Urothelium cell line (cell line): ENCODE results near the gene BCL7B.
"Not testable (repeated sequence)": the region's sequence is repeated elsewhere in the genome, so short reads cannot be mapped to it uniquely, and the experiment has no call there.

Experiments used
- DNase-seq: peaks from one replicate; pipeline ENCODE4 v3.0.0; 2011; ENCODE audit warnings: low spot score, mixed read lengths
- FAIRE-seq: peaks from 2 replicates; lab custom pipeline; 2011; peaks lifted over from hg19 to GRCh38; lab: Jason Lieb, UNC

BCL7B gene

GRCh38 chr7:73504920-73505319 lies 52.6 kb downstream of the BCL7B start:
- no peak for FAIRE-seq
- DNase-seq, result no peak

- no peak for DNase-seq
- no peak for FAIRE-seq
Observed at GRCh38 chr7:73504017-73504416, 53.5 kb downstream of the BCL7B start.

GRCh38 chr7:73503229-73503628 lies 54.3 kb downstream of the BCL7B start:
- FAIRE-seq, result no peak
- no peak for DNase-seq

GRCh38 chr7:73496626-73497025 lies 60.9 kb downstream of the BCL7B start:
- FAIRE-seq (no peak), DNase-seq (no peak)

GRCh38 chr7:73495507-73495906 lies 62.0 kb downstream of the BCL7B start:
- not testable (repeated sequence) for DNase-seq, FAIRE-seq

- no peak for DNase-seq
- no peak for FAIRE-seq
Observed at GRCh38 chr7:73489976-73490375, 67.5 kb downstream of the BCL7B start.

GRCh38 chr7:73487486-73487885 lies 70.0 kb downstream of the BCL7B start:
- DNase-seq, result no peak
- no peak for FAIRE-seq
